ENCODE measurements around the gene NTPCR.

DNA sequence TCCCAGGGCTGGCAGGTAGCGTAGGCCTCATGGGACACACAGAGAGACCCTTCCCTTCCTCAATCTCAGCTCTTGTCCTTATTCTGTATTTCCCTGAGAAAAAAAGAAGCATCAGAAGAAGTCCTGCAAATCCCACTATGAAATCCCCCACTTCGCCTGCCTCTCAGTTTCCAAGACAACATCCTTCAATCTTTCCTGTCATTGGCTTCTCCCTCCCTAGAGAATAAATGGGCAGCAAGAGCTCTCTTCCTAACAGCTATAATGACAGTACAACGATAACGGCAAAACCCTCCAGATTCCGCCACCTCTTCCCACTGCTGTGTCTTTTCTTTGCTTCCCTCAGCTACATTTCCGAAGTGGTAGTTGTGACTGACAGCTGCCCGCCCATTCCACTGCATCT, 41.6 kb upstream of the NTPCR start:
- TF ChIP-seq, protein P1, sequence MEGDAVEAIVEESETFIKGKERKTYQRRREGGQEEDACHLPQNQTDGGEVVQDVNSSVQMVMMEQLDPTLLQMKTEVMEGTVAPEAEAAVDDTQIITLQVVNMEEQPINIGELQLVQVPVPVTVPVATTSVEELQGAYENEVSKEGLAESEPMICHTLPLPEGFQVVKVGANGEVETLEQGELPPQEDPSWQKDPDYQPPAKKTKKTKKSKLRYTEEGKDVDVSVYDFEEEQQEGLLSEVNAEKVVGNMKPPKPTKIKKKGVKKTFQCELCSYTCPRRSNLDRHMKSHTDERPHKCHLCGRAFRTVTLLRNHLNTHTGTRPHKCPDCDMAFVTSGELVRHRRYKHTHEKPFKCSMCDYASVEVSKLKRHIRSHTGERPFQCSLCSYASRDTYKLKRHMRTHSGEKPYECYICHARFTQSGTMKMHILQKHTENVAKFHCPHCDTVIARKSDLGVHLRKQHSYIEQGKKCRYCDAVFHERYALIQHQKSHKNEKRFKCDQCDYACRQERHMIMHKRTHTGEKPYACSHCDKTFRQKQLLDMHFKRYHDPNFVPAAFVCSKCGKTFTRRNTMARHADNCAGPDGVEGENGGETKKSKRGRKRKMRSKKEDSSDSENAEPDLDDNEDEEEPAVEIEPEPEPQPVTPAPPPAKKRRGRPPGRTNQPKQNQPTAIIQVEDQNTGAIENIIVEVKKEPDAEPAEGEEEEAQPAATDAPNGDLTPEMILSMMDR (IDR thresholded peaks at IDR 0.05): no peak
- no peak for TF ChIP-seq POLR2A (IDR thresholded peaks at IDR 0.05)
